Measurements from ENCODE around the gene AP2A1. TPM values are rescaled to one million over a fixed set of nuclear protein-coding genes. Genes with fewer than 3 reads are reported as not detected.
A peak's percentile ranks its signal among the peaks of the same experiment; 100 is the strongest.

AP2A1 gene
- total RNA-seq, 1 donor from 2014 or later: 62.7 TPM

DNA sequence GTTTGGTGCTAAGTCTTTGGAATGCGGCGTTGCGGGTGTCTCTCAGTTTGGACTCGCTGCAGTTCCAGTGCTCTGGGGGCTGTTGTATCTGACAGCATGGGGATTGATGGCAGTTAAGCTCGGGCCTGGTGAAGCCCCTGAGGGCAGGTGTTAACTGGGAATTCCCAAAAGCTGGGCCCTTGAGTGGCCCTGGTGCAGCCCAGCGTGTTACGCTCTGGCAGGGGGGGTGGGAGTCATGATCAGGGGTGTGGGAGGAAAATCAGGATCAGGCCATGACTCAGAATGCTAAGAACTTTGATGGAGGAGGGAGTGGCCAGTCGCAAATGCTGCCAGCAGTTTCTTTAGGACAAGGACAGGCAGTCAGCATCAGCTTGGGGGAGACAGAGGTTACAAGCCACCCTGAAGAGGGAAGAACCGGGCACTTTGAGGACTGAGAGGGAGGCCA lies 19.6 kb downstream of the AP2A1 start:
- no peak for ATAC-seq (ENCODE audit: poor library complexity)
- intact Hi-C loops (cut with DNase I): no loop called here
- DNase-seq: no peak

DNA sequence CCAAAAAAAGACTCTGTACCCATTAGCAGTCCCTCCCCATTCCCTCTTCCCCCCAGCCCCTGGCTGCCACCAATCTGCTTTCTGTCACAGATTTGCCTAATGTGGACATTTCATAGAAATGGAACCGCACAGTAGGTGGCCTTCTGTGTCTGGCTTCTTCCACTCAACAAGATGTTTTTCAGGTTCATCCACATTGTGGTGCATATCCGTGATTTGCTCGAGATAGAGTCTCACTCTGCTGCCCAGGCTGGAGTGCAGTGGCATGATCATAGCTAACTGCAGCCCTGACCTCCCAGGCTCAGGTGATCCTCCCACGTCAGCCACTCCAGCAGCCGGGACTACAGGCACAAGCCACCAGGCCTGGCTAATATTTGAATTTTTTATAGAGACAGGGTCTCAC lies 20.9 kb downstream of the AP2A1 start:
- ATAC-seq (ENCODE audit: poor library complexity) (no peak), DNase-seq (no peak)

GRCh38 chr19:49788857-49789256 lies 22.1 kb downstream of the AP2A1 start:
- intact Hi-C loops (cut with DNase I): no loop called here
- no peak for ATAC-seq (ENCODE audit: poor library complexity)

More for the DNA sequence above, 20.9 kb downstream of the AP2A1 start:
- intact Hi-C loops (cut with DNase I): no loop called here

GRCh38 chr19:49790866-49791265 lies 24.1 kb downstream of the AP2A1 start:
- ATAC-seq (ENCODE audit: poor library complexity): peak; percentile 67
- peak; percentile 74 for DNase-seq
- intact Hi-C loops (cut with DNase I): no loop called here

More at GRCh38 chr19:49788857-49789256, 22.1 kb downstream of the AP2A1 start:
- no peak for DNase-seq

DNA sequence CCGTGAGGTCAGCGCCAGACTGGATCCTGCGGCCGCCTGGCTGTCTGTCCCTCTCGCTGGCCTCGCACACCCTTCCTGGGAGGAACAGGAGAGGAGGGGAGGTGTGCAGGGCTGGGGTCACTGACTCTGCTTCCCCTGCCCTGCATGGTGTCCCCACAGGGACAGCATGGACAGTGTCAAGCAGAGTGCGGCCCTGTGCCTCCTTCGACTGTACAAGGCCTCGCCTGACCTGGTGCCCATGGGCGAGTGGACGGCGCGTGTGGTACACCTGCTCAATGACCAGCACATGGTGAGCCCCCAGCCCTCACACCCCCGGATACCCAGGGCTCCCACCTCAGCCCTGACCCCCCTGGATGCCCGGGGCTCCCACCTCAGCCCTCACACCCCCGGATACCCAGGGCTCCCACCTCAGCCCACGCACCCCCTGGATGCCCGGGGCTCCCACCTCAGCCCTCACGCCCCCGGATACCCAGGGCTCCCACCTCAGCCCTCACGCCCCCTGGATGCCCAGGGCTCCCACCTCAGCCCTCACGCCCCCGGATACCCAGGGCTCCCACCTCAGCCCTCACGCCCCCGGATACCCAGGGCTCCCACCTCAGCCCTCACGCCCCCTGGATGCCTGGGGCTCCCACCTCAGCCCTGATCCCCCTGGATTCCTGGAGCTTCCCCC lies 25.1 kb downstream of the AP2A1 start:
- no peak for ATAC-seq (ENCODE audit: poor library complexity)
- no peak for DNase-seq
- intact Hi-C loops (cut with DNase I): no loop called here

DNA sequence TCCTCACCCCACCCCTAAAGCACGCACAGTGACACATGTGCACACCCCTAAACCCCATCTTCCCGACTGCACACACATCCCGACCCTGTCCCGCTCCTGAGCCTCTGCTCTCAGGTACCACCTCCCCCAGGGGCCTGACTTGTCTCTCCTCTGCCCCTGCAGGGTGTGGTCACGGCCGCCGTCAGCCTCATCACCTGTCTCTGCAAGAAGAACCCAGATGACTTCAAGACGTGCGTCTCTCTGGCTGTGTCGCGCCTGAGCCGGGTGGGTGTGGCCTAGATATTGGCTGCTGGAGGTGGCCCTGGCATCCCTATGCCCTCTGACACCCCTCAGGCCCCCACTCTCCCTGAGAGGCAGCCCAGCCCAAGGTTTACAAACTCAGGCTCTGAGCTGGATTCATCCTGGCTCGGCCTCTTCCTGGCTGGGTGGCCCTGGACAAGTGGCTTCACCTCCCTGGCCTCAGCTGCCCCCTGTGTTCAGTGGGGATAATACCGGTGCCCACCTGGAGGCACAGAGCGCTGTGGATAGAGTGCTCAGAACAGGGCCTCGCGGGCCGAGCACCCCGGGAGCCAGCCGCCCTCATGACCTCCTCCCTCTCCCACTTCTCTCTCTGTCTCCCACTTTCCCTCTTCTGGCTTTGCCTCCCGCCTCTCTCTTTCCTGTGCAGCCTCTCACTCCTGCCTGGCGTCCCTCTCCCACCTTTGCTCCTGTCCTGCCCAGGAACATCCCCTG lies 26.2 kb downstream of the AP2A1 start:
- DNase-seq: no peak
- ATAC-seq (ENCODE audit: poor library complexity): no peak
- intact Hi-C loops (cut with DNase I): no loop called here

DNA sequence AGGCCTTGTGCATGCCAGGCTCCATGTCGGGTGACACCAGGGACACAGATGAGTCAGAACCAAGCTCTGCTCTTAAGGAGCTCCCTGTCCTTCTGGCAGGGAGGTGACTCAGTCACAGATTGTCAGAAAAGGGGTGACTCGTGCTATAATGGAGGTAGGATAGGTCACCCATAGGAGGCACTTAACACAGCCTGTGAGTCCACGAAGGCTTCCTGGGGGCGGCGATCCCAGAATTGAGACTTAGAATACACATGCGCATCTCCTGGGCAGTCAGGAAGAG lies 26.7 kb downstream of the AP2A1 start:
- no peak for DNase-seq
- intact Hi-C loops (cut with DNase I): no loop called here

DNA sequence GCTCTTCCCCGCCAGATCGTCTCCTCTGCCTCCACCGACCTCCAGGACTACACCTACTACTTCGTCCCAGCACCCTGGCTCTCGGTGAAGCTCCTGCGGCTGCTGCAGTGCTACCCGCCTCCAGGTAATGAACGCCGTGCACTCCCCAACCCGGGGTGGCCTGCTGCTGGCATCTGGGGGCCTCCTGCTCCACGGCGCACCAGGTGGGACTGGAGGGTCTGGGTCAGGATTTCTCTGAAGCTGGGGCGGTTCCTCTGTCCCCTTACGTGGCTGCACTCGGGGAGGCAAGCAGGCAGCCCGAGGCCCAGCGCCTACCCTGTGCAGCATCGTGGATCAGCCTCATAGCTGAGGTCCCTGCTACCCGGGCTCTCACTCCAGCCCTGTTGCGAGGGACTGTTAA lies 28.8 kb downstream of the AP2A1 start:
- ATAC-seq (ENCODE audit: poor library complexity): no peak
- no peak for DNase-seq
- intact Hi-C loops (cut with DNase I): no loop called here

More for the DNA sequence above, 26.7 kb downstream of the AP2A1 start:
- ATAC-seq (ENCODE audit: poor library complexity): no peak

GRCh38 chr19:49798574-49798973 lies 31.8 kb downstream of the AP2A1 start:
- ATAC-seq (ENCODE audit: poor library complexity): no peak
- intact Hi-C loops (cut with DNase I): no loop called here
- no peak for DNase-seq

GRCh38 chr19:49799271-49799797 lies 32.5 kb downstream of the AP2A1 start:
- ATAC-seq (ENCODE audit: poor library complexity) (no peak), DNase-seq (no peak)
- intact Hi-C loops (cut with DNase I): no loop called here

GRCh38 chr19:49799798-49800376 lies 33.1 kb downstream of the AP2A1 start:
- intact Hi-C loops (cut with DNase I): no loop called here
- ATAC-seq (ENCODE audit: poor library complexity) (no peak), DNase-seq (no peak)

DNA sequence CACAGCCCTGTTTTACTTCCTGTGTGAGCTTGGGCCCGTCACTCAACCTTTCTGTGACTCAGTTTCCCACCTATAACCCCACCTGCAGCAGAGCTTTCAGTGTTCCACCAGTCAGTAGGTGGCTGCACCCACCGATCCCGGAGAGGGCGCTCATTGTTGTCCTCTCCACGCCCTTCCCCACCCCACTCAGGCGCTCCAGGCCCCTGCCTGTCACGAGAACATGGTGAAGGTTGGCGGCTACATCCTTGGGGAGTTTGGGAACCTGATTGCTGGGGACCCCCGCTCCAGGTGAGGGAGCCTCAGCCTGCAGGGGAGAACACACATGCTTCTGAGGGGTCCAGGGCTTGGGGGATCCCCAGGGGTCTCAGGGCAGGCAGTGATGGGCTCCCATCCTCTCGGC lies 34.0 kb downstream of the AP2A1 start:
- intact Hi-C loops (cut with DNase I): no loop called here
- ATAC-seq (ENCODE audit: poor library complexity) (no peak), DNase-seq (no peak)

DNA sequence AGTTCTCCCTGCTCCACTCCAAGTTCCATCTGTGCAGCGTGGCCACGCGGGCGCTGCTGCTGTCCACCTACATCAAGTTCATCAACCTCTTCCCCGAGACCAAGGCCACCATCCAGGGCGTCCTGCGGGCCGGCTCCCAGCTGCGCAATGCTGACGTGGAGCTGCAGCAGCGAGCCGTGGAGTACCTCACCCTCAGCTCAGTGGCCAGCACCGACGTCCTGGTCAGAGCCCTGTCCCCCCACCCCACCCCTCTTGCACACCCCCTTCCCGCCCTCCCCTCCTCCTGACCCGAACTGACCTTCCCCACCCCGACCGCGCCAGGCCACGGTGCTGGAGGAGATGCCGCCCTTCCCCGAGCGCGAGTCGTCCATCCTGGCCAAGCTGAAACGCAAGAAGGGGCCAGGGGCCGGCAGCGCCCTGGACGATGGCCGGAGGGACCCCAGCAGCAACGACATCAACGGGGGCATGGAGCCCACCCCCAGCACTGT lies 34.6 kb downstream of the AP2A1 start:
- ATAC-seq (ENCODE audit: poor library complexity) (peak; percentile 1), DNase-seq (no peak)
- intact Hi-C loops (cut with DNase I): no loop called here

GRCh38 chr19:49801966-49802661 lies 35.3 kb downstream of the AP2A1 start:
- peak; percentile 88 for ATAC-seq (ENCODE audit: poor library complexity)
- intact Hi-C loops (cut with DNase I): no loop called here
- DNase-seq: peak; percentile 96

DNA sequence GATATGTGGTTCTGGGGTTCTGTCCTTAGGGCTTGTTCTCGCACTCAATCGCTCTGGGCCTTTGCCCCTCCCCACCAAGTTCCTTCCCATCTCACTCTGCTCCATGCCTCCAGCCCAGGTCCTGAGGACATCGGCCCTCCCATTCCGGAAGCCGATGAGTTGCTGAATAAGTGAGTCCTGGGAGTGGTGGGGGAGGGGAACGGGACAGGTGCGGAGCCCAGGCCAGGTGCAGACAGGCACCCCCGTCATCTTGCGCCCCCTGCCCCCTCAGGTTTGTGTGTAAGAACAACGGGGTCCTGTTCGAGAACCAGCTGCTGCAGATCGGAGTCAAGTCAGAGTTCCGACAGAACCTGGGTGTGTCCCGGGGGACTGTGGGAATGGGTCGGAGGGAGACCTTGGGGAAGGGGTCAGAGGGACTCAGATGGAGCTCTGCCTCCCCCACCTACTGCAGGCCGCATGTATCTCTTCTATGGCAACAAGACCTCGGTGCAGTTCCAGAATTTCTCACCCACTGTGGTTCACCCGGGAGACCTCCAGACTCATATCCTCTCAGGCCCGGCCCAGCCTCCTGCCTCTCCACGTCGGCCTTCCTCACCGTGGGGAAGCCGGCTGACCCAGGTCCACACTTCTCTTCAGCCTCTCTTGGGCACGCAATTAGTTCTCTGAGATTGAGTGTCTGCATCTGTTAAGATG lies 36.2 kb downstream of the AP2A1 start:
- ATAC-seq (ENCODE audit: poor library complexity): peak; percentile 1
- no peak for DNase-seq
- intact Hi-C loops (cut with DNase I): no loop called here

GRCh38 chr19:49803529-49803856 lies 36.7 kb downstream of the AP2A1 start:
- DNase-seq (no peak), ATAC-seq (ENCODE audit: poor library complexity) (no peak)
- intact Hi-C loops (cut with DNase I): no loop called here

- intact Hi-C loops (cut with DNase I): loop anchor here (5.0 kb wide), 1 partner anchor 39 kb away; the partner anchor contains the start of gene AP2A1
- DNase-seq: no peak
Observed at GRCh38 chr19:49805822-49806619, 39.2 kb downstream of the AP2A1 start.

DNA sequence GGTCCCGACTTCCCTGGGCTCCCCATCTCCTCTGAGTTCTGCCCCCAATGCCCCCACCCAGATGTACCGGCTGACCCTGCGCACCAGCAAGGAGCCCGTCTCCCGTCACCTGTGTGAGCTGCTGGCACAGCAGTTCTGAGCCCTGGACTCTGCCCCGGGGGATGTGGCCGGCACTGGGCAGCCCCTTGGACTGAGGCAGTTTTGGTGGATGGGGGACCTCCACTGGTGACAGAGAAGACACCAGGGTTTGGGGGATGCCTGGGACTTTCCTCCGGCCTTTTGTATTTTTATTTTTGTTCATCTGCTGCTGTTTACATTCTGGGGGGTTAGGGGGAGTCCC lies 39.8 kb downstream of the AP2A1 start:
- ATAC-seq (ENCODE audit: poor library complexity) (no peak), DNase-seq (no peak)
- intact Hi-C loops (cut with DNase I): loop anchor here (5.0 kb wide), 1 partner anchor 39 kb away; the partner anchor contains the start of gene AP2A1

More at GRCh38 chr19:49805822-49806619, 39.2 kb downstream of the AP2A1 start:
- ATAC-seq (ENCODE audit: poor library complexity): no peak

Measured in Right ventricle myocardium superior (tissue), 1 donor.